GM04503 (cell line): ENCODE data around the gene OPN4.
A peak's percentile ranks its signal among the peaks of the same experiment; 100 is the strongest.
"Not testable (repeated sequence)": the region's sequence is repeated elsewhere in the genome, so short reads cannot be mapped to it uniquely, and the experiment has no call there.

Experiments used
- DNase-seq: peaks from one replicate; pipeline ENCODE4 v3.0.0-alpha.2; 2012; ENCODE audit warnings: low read depth

The OPN4 gene

GRCh38 chr10:86654411-86655172 is at the start of gene OPN4:
TSS of gene OPN4 (plus strand) at chr10:86654547. CDS start at chr10:86654784, 237 bp downstream.
- DNase-seq, result no peak

DNA sequence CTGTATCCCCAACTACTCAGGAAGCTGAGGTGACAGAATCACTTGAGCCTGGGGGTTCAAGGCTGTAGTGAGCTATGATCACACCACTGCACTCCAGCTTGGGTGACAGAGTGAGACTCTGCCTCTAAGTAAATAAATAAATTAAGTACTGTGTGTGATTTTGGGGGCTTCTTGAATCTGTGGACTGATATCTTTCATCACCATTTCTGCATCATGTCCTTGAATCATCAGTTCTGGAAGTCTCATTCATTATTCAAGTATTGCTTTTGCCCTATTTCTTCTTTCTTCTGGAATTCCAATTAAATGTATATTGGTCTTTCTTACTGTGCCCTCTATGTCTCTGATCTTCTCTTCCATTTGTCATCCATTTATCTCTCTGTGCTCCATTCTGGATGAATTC is 46.7 kb upstream of the OPN4 start:
- no peak for DNase-seq

- no peak for DNase-seq
These were observed 44.4 kb upstream of the OPN4 start for GRCh38 chr10:86609920-86610319.

- no peak for DNase-seq
These were observed 43.0 kb upstream of the OPN4 start for GRCh38 chr10:86611386-86611785.

- no peak for DNase-seq
These were observed 41.3 kb upstream of the OPN4 start for GRCh38 chr10:86613096-86613495.

- DNase-seq, result no peak
These were observed 40.4 kb upstream of the OPN4 start for GRCh38 chr10:86613905-86614304.

- DNase-seq, result no peak
These were observed 39.5 kb upstream of the OPN4 start for GRCh38 chr10:86614853-86615252.

GRCh38 chr10:86617278-86617677 is 37.1 kb upstream of the OPN4 start:
- DNase-seq, result not testable (repeated sequence)

DNA sequence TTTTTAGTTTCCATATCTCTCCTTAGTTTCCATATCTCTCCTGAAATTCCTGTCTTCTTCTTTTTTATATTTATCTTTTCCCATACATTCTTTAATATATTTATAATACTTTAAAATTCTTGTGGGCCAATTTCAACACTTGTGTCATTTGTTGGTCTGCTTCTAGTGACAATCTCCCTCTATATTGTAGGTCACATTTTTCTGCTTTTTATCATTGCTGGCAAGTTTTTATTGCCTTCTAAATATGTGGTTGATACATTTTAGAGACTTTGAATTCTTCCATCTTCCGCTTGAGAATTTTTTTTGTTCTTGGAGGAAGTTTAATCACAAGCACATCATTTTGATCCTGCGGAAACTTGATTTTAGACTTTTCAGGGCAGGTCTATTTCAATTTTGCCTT is 26.0 kb upstream of the OPN4 start:
- no peak for DNase-seq

DNA sequence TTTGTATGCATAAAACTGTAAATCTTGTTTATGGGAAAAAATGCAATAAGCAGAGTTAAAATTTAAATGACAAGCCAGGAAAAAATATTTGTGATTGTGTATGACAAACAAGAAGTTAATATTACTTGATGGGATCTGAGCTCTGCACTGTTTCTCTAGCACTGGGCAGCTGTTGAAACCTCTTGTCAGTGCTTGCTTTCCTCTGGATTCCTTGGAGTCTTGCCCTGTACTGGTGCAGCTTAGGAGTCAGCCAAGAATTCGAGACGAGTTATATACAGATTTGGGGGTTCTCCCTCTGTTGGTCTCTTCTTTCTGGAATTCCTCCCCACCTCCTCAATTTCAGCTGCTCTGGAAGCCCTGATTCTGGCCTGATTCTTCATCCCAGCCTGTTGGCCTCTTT is 24.3 kb upstream of the OPN4 start:
- DNase-seq, result no peak

GRCh38 chr10:86632009-86632800 is 22.1 kb upstream of the OPN4 start:
- no peak for DNase-seq

DNA sequence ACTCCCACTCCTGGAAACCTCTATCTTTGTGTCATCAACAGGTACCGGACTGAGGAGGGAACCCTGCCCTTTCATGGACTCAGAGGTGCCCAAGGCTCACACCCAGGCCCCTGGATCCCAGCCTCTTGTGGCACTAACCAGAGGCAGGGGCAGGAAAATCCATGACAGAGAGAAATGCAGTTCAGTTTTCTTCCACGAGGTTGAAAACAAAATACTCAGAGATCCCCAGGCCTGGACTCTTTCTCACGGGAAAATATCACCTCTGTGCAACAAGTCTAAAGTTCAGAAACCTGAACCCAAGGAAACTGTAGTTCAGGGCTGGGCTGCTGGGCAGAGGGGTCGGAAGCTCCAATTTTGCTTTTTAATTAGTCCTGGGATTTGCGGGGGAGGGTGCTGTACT is 21.4 kb upstream of the OPN4 start:
- no peak for DNase-seq

DNA sequence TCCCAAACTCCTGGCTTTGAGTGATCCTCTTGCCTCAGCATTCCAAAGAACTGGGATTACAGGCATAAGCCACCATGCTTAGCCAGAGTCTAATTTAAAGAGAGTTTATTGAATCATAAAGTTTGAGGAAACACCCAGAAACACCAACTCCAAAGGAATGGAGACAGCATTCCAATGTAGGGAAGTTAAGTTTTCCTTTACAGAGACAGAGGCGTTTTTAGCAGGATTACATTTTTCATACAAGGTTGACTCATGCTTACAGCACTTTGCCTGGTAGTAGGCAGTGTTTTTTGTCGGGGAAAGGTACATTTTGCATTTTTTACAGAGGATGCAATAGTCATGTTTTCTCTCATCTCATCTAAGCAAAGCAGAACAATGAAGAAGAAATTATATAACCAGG is 18.9 kb upstream of the OPN4 start:
- DNase-seq, result peak; percentile 81

DNA sequence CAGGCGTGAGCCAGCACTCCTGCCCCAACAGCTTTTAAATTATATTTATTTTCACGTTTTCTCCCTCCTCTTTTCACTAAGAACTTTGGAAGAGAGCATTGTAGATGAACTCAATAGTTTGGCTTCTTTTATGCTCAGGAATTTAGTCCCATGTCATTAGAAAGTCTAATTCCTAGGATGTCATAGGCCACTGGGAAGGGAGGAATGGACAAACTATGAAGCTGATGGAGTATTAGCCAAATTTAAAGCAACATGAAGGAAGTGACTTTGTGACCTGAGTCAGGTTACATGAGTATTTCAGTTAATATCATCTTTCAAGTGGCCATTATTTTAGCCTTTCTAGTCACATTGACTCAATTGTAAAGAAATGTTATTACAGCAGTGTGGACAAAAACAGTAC is 18.0 kb upstream of the OPN4 start:
- no peak for DNase-seq

DNA sequence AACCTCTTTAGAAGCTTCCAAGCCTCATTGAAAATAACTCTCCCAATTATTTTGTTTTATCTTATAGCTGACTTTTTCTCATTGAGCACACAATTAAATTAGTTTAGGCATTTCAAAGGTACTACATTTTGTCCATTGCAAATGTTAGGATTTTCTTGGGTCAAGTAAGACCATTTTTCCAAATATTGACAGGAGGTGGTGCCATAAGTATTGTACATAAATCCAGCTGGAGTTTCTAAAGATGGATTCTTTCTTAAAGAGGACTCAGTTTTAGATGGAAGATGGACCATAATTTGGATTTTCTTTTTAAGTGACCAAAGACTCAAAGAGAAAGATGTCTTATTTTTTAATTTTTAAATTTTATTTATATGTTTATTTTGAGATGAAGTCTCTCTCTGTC is 12.3 kb upstream of the OPN4 start:
- DNase-seq, result no peak

DNA sequence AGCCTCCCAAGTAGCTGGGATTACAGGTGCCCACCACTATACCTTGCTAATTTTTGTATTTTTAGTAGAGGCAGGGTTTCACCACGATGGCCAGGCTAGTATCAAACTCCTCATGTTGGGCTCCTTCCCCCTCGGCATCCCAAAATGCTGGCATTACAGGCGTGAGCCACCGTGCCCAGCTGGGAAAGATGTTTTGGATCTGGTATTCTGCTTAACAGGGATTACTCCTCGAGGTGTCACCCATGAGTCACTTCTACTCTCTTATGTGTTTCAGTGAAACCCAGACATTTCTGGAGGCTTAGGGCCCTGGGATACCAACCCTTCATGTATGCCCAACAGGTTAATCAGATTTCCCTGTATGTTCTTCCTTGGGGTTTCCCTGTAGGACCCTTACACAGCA is 11.8 kb upstream of the OPN4 start:
- no peak for DNase-seq

- DNase-seq, result no peak
These were observed 10.1 kb upstream of the OPN4 start for GRCh38 chr10:86644152-86644793.

GRCh38 chr10:86644794-86645445 is 9.4 kb upstream of the OPN4 start:
- DNase-seq, result no peak

DNA sequence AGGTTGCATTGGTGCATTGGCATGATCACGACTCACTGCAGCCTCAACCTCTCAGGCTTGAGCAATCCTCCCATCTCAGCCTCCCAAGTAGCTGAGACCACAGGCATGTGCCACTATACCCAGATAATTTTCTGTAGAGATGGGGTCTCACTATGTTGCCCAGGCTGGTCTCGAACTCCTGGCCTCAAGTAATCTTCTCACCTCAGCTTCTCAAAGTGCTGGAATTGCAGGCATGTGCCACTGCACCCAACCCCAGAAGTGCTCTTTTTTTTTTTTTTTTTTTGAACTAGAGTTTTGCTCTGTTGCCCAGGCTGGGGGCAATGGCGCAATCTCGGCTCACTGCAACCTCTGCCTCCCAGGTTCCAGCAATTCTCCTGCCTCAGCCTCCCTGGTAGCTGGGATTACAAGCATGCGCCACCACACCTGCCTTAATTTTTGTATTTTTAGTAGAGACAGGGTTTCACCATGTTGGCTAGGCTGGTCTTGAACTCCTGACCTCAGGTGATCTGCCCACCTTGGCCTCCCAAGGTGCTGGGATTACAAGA is 8.7 kb upstream of the OPN4 start:
- not testable (repeated sequence) for DNase-seq

DNA sequence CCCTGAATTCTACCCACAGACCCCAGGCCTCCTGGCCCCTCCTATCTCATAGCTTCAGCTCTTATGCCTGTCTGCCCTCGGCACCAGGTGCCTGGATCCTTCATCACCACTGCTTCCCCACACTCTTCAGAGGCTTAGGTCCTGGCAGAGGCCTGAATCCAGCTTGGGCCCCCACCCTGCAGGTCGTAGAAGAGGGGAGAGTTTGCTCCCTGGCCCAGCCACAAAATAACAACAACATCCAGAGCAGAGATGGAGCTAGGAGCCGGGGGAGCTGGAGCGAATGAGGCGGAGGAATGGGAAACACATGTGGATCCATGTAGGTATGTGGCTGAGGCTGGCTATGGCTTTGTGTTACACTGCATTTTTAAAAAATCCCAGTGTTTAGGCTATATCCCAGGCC is 7.8 kb upstream of the OPN4 start:
- no peak for DNase-seq

- no peak for DNase-seq
These were observed 7.4 kb upstream of the OPN4 start for GRCh38 chr10:86646933-86647332.
